NCI-H226 (cell line): ENCODE results near the gene SLC7A8.

Experiments used
- DNase-seq: peaks from one replicate; pipeline ENCODE4 v3.0.0-alpha.2; 2015

The SLC7A8 gene

GRCh38 chr14:23093991-23094665, 89.3 kb downstream of the SLC7A8 start:
- no peak for DNase-seq

GRCh38 chr14:23093526-23093925, 89.9 kb downstream of the SLC7A8 start:
- DNase-seq: no peak

- DNase-seq: no peak
These were observed 90.4 kb downstream of the SLC7A8 start for GRCh38 chr14:23093104-23093503.

- no peak for DNase-seq
These were observed 91.9 kb downstream of the SLC7A8 start for GRCh38 chr14:23091294-23092225.

- DNase-seq: no peak
These were observed 93.2 kb downstream of the SLC7A8 start for GRCh38 chr14:23090254-23090636.

GRCh38 chr14:23089498-23090253, 93.8 kb downstream of the SLC7A8 start:
- no peak for DNase-seq

- DNase-seq: no peak
These were observed 96.9 kb downstream of the SLC7A8 start for GRCh38 chr14:23086565-23086964.

GRCh38 chr14:23085458-23085857, 98.0 kb downstream of the SLC7A8 start:
- DNase-seq: no peak

GRCh38 chr14:23080474-23080873, 103.0 kb downstream of the SLC7A8 start:
- no peak for DNase-seq

GRCh38 chr14:23079716-23080115, 103.7 kb downstream of the SLC7A8 start:
- no peak for DNase-seq

GRCh38 chr14:23078692-23079116, 104.8 kb downstream of the SLC7A8 start:
- peak; percentile 93 for DNase-seq

- no peak for DNase-seq
These were observed 105.5 kb downstream of the SLC7A8 start for GRCh38 chr14:23077962-23078361.

GRCh38 chr14:23076785-23077408, 106.6 kb downstream of the SLC7A8 start:
- peak; percentile 27 for DNase-seq
